Urinary bladder (tissue), 4 donors: ENCODE results near the gene DVL2. TPM values are rescaled to one million over a fixed set of nuclear protein-coding genes. Genes with fewer than 3 reads are reported as not detected.

Source experiments
- DNase-seq: peaks from one replicate; pipeline ENCODE4 v3.0.0-alpha.2; 2015; ENCODE audit errors: extremely low spot score
- H3K27ac ChIP-seq: one replicate; pipeline ENCODE4 v1.5.1; 2013; ENCODE audit warnings: low read depth, mild to moderate bottlenecking, moderate library complexity
- H3K36me3 ChIP-seq: one replicate; pipeline ENCODE4 v1.6.1; 2013; ENCODE audit warnings: mild to moderate bottlenecking, moderate library complexity; ENCODE audit not compliant: insufficient read depth
- H3K4me1 ChIP-seq: one replicate; pipeline ENCODE4 v1.6.1; 2013; ENCODE audit warnings: mild to moderate bottlenecking, moderate library complexity; ENCODE audit not compliant: insufficient read depth
- H3K4me3 ChIP-seq: one replicate; pipeline ENCODE4 v1.5.1; 2013; ENCODE audit warnings: low read depth, low read length
- WGBS: extraction: QIAGEN DNeasy Blood & Tissue Kit; methylation state at CpG from one replicate; pipeline ENCODE4 v1.1.7; 2013; 5-methylcytosine and 5-hydroxymethylcytosine counted together
- polyA plus RNA-seq: library from polyadenylated mRNA; stranded (reverse); fragments of 200-250 nt; gene quantifications from one replicate; pipeline ENCODE4 v1.2.3, GENCODE V29; 2013
- total RNA-seq: library from RNA; depleted of rRNA; stranded (reverse); fragments of >200 nt; gene quantifications from one replicate; pipeline ENCODE4 v1.2.3, GENCODE V29; 2014
- donor health status: healthy with polysubstance abuse.
- donor health status: healthy.

The DVL2 gene
- total RNA-seq: 45.5 TPM
- 41.5 TPM for polyA plus RNA-seq

DNA sequence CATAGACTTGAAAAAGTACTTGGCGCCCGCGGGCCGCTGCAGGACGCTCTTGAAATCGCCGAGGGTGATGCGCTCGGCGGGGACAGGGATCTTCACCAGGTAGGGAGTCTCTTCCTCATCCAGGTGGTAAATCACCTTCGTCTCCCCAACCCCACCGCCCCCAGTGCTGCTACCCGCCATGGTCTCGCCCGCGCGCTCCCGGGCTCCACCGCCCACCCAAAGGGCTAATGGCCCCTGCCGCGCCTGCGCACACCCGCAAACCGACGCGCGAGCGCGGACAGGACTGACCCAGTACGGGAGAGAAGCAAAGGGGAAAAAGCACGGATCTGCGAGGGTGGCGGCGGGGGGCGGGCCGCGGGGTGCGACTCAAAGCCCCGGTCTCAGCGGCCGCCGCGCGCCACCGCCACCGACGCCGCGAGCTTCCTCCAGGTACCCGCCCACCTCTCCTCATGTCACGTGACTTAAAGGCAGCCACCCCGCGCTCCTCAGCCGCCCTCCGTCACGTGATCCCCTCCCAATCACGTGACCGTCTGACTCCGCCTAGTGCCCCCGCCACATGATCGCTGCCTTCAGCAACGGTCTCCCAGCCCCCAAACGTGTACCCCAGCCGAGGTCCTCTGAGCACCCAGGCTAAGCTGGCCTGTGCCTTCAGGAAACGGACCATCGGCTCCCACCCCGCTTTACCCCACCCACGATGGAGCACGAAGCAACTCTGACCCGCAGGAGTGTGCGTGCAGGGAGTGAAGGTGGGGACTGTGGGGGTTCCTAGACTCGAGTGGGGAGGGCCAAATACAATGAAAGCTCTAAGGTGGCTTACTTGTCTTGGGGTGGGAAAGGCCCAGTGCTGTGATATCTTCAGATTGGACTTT is at the start of gene DVL2:
TSS of gene DVL2 (minus strand) at position 435 of the 869 bp plus-strand sequence. CDS start at position 180, 255 bp downstream.
- under 1% methylated on average over 72 of the region's 72 CpGs for WGBS
- H3K4me1 ChIP-seq: no peaks in the 10 kb centered on the region
- H3K27ac ChIP-seq: peak within 1 kb of the TSS; percentile 90
- H3K4me3 ChIP-seq: peak within 1 kb of the TSS; percentile 81
- peak; percentile 84 for DNase-seq
- peaks cover 4% of the 10 kb centered on the region for H3K36me3 ChIP-seq

DNA sequence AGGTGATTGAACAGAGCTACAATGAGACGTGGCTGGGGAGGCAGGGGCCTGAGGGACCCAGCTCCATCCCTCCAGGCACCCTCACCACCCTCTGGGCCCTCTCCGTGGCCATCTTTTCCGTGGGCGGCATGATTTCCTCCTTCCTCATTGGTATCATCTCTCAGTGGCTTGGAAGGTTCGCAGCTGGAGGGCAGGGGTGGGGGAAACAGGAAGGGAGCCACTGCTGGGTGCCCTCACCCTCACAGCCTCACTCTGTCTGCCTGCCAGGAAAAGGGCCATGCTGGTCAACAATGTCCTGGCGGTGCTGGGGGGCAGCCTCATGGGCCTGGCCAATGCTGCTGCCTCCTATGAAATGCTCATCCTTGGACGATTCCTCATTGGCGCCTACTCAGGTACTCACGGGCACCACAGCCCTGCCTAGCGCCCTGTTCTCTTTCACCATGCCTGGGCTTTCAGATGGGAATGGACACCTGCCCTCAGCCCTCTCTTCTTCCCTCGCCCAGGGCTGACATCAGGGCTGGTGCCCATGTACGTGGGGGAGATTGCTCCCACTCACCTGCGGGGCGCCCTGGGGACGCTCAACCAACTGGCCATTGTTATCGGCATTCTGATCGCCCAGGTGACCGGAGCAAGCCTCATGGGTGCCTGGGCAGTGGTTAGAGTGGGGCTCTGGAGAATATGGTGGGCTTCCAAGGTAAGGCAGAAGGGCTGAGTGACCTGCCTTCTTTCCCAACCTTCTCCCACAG is 49.3 kb upstream of the DVL2 start:
- no peak overlapping the region for H3K4me3 ChIP-seq
- H3K36me3 ChIP-seq: no peaks in the 10 kb centered on the region
- H3K27ac ChIP-seq: no peak overlapping the region
- WGBS: 79% methylated on average over 18 of the region's 18 CpGs
- DNase-seq: no peak
- H3K4me1 ChIP-seq: no peaks in the 10 kb centered on the region

DNA sequence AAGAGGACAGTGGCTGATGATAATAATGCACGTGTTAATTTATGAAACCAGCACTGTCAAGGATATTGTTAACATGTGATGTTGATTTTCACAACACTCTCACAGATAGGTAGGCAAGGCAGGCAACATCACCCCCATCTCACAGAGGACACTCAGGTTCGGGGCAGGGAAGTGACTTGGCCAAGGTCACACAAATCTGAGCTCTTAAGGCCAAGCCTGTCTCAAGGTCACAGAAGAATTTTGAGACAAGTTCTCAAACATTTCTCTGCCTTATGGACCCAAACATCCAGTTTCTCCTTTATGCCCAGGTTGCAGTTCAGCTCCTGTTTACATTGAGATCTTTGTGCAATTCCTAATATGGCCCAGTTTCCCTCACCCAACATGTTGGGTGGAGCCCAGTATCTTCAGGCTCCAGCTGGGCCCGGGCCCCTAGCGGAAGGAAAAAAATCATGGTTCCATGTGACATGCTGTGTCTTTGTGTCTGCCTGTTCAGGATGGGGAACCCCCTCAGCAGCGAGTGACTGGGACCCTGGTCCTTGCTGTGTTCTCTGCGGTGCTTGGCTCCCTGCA is 48.5 kb upstream of the DVL2 start:
- no peaks in the 10 kb centered on the region for H3K4me1 ChIP-seq
- no peaks in the 10 kb centered on the region for H3K36me3 ChIP-seq
- H3K4me3 ChIP-seq: no peak overlapping the region
- no peak for DNase-seq
- H3K27ac ChIP-seq: no peak overlapping the region
- WGBS: 38% methylated on average over 6 of the region's 6 CpGs

DNA sequence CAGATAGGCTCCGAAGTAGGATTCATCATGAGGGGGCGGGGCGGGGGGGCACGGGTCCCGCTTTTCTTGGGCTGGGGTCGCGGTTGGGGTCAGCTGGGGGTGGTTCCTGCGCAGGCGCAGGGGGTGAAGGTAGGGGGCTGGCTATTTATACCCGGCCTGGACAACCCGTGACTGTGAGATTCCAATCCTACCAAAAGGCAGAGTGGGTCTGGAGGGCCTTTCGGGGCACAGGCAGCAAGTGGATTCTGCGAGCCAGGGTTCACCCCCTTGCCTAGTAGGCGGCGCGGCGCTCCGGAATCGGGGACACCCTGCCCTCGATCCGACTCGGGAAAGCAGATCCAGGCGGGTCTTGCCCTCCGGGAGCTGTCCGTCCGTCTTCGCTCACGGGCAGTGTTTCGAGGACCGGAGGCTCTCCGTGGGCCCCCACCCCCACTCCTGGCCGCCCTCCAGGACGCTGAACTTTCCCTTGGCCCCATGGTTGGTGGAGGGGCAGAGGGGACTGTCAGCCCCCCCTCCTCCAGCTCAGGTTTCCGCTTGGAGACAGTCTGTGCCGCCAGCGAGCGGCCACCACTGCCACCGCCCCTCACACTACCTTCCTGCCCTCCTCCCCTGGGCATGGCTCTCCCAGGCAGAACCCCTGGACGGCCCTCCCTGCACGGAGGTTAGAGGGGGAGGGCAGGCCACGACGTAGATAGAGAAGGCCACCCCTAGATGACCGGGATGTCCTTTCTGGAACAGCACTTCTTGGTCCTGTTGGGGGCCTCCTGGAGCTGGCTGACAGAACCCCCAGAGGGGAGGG is 47.8 kb upstream of the DVL2 start:
- DNase-seq: no peak
- 2% methylated on average over 43 of the region's 43 CpGs for WGBS
- no peaks in the 10 kb centered on the region for H3K4me1 ChIP-seq

DNA sequence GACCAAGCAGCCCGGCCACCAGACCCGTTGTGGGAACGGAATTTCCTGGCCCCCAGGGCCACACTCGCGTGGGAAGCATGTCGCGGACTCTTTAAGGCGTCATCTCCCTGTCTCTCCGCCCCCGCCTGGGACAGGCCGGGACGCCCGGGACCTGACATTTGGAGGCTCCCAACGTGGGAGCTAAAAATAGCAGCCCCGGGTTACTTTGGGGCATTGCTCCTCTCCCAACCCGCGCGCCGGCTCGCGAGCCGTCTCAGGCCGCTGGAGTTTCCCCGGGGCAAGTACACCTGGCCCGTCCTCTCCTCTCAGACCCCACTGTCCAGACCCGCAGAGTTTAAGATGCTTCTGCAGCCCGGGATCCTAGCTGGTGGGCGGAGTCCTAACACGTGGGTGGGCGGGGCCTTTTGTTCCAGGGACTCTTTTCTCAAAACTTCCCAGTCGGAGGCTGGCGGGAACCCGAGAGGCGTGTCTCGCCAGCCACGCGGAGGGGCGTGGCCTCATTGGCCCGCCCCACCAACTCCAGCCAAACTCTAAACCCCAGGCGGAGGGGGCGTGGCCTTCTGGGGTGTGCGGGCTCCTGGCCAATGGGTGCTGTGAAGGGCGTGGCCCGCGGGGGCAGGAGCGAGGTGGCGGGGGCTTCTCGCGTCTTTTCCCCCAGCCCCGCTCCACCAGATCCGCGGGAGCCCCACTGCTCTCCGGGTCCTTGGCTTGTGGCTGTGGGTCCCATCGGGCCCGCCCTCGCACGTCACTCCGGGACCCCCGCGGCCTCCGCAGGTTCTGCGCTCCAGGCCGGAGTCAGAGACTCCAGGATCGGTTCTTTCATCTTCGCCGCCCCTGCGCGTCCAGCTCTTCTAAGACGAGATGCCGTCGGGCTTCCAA is 47.0 kb upstream of the DVL2 start, which contains the start of gene SLC2A4:
TSS of gene SLC2A4 (plus strand) at position 645 of the 879 bp plus-strand sequence. CDS start at position 862, 217 bp downstream.
- under 1% methylated on average over 71 of the region's 71 CpGs for WGBS
- Histone ChIP-seq H3K27ac (peak within 1 kb of the TSS; percentile 62), H3K36me3 (no peaks in the 10 kb centered on the region), H3K4me3 (peak within 1 kb of the TSS; percentile 45), H3K4me1 (no peaks in the 10 kb centered on the region)
- peak; percentile 79 for DNase-seq

More for the DNA sequence above, 47.8 kb upstream of the DVL2 start:
- Histone ChIP-seq H3K4me3 (peak overlapping the region; percentile 45), H3K36me3 (no peaks in the 10 kb centered on the region), H3K27ac (no peak overlapping the region)

DNA sequence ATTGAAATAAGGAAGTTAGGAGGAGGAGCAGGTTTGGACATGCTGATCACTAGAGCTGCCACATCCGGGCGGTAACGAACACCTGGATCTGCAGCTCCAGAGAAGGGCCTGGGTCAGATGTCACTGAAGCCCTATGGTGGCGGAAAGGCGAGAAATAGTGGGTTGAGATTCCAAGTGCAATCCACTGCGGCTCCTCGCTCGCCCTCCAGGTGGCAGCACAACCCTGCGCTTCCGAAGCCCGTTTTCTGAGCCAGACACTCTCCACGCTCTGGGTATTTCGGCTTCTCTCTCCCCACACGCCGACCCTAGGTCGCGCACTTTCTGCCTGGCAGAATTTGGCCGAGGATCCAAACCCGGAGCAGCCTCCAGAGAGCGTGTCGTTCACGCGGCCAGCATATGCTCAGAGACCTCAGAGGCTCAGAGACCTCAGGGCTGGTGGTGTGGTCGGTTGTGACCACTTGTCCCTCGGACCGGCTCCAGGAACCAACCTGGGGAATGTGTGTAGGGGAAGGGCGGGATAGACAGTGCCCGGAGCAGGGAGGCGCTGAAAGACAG is 46.3 kb upstream of the DVL2 start:
- H3K4me3 ChIP-seq: peak overlapping the region; percentile 29
- no peaks in the 10 kb centered on the region for H3K4me1 ChIP-seq
- no peaks in the 10 kb centered on the region for H3K36me3 ChIP-seq
- peak overlapping the region; percentile 62 for H3K27ac ChIP-seq
- DNase-seq: peak; percentile 71
- WGBS: under 1% methylated on average over 29 of the region's 29 CpGs

DNA sequence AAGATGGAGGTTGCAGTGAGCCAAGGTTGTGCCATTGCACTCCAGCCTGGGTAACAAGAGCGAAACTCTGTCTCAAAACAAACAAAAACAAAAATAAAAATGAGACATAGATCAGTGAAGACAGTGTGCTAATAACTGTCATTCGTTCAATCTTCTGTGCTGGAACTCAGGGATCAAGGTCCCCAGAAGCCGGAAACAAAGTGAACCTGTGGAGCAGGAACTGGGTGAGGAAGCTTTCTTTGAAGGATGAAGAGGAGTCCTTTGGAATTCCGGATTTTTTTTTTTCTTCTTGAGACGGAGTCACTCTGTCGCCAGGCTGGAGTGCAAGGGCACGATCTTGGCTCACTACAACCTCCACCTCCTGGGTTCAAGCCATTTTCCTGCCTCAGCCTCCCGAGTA is 45.1 kb upstream of the DVL2 start:
- Histone ChIP-seq H3K4me1 (no peaks in the 10 kb centered on the region), H3K27ac (no peak overlapping the region), H3K4me3 (no peak overlapping the region), H3K36me3 (no peaks in the 10 kb centered on the region)
- WGBS: 81% methylated on average over 8 of the region's 8 CpGs
- DNase-seq: no peak

DNA sequence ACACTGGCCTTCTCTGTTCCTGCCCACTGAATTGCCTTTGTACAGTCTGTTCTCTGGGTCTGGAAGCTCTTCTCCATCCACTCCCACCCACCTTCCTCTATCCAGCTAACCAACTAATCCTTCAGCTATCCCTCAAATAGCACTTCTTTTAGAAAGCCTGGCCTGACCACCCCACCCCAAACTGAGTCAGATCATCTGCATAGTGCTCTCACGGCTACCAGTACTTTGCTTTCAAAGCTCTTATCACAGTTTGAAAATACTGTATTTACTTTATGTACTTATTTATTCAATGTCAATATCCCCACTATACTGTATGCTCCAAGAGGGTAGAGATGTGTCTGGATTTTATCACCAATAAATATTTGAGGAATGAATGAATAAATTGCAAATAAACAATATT is 32.5 kb upstream of the DVL2 start:
- DNase-seq: no peak
- H3K36me3 ChIP-seq: no peaks in the 10 kb centered on the region
- 35% methylated on average over 1 of the region's 1 CpG for WGBS
- H3K4me1 ChIP-seq: no peaks in the 10 kb centered on the region
- no peak overlapping the region for H3K27ac ChIP-seq
- H3K4me3 ChIP-seq: no peak overlapping the region

DNA sequence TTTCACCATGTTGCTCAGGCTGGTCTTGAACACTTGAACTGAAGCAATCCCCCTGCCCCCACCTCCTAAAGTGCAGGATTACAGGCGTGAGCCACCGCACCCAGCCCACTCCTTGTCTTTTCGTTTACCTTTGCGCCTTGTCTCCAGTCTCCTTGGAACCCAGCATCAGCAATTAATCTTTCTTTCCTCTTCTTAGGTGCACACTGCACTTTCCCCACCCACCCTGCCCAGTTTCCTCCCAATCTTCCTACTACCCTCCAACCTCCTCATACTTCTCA is 29.4 kb upstream of the DVL2 start:
- Histone ChIP-seq H3K27ac (no peak overlapping the region), H3K4me3 (no peak overlapping the region), H3K36me3 (no peaks in the 10 kb centered on the region), H3K4me1 (no peaks in the 10 kb centered on the region)
- no peak for DNase-seq
- WGBS: 47% methylated on average over 4 of the region's 4 CpGs

DNA sequence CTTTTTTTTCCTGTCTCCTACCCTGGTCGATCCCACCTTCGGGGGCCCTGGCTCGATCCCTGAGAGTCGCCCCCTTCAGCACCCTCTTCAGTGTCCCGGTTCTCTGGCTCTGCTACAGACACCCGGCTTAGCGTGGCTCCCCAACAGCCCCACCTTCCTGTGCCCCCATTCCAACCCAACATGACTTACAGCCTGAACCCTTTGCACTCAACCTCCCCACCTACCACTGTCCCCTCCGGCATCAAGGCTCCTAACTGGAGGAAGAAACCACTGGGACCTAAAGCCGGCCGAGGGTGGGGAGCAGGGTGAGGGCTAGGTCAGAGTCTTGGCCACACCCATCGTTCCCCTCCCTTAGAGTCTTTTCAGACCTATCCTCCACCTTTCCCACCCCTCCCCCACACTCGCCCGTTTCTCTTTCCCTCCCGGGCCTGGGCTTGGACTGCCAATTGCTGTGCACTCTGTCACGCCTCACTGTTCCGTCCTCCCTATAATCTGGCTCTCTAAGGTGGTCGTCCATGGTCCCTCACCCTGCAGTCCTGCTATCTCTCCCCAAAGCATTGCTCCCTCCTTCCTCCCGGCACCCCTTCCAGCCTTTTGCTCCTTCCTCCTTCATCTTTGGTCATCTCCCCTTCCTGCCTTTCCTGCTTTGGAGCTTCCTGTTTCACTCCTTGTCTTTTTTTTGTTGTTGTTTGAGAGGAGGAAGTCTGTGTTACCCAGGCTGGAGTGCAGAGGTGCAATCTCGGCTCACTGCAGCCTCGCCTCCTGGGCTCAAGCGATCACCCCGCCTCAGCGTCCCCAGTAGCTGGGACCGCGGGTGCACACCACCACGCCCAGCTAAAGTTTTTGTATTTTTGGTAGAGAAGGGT is 28.9 kb upstream of the DVL2 start:
- Histone ChIP-seq H3K4me1 (no peaks in the 10 kb centered on the region), H3K4me3 (peak overlapping the region; percentile 10), H3K36me3 (no peaks in the 10 kb centered on the region), H3K27ac (peak overlapping the region; percentile 57)
- 8% methylated on average over 26 of the region's 26 CpGs for WGBS
- DNase-seq: no peak

DNA sequence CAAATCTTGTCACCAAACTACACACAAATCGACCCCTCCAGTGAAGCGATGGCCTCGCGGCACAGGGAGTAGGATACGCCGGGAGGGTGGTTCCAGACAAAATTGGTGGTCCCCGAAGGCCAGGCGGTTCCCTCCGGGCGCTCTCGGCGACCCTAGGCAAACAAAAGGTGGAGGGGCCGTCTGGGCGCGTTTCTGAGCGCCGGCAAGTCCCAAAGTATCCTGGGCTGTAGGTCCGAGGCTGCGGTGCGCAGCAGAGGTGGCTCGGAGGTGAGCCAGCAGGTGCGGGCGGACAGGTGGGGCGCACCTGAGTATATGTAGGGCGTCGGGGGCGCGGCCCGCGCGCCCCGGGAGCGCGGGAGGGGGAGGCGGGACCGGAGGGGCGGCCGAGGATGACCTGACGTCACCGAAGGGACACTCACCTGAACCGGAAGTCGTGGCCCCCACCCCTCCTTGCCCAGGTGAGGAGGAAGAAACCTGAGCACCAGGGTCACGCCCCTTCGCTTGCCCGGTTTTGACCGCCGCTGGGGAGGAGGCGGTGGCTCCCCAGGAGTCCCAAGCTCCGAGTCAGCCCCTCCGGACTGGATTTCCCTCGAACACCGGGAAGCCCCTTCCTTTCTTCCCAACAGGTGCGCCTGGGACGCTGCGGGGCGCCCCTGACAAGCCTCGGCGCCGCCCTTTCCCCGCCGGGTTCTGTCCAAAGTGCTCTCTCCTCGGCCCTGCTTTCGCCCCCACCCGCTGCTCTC is 28.0 kb upstream of the DVL2 start, which contains the start of gene CLDN7:
TSS of gene CLDN7 (minus strand) at position 287 of the 743 bp plus-strand sequence. CDS start 435 bp downstream, outside the sequence.
- peak within 1 kb of the TSS; percentile 72 for H3K27ac ChIP-seq
- WGBS: 4% methylated on average over 64 of the region's 64 CpGs

More for the DNA sequence above, 28.0 kb upstream of the DVL2 start, which contains the start of gene CLDN7:
- no peaks in the 10 kb centered on the region for H3K36me3 ChIP-seq
- peak within 1 kb of the TSS; percentile 48 for H3K4me3 ChIP-seq
- no peak for DNase-seq
- no peaks in the 10 kb centered on the region for H3K4me1 ChIP-seq
